Right atrium auricular region (tissue), 2 donors: Measurements from ENCODE around the gene EFR3B. TPM values are rescaled to one million over a fixed set of nuclear protein-coding genes. Genes with fewer than 3 reads are reported as not detected.

ENCODE experiments used
- DNase-seq: peaks from one replicate; pipeline ENCODE4 v3.0.0-alpha.2; 2019; ENCODE audit warnings: low spot score
- H3K27ac ChIP-seq, 2 donors: fragments of 200-600 bp; sonication (generic); 1 replicate in 1 of 2; 2 replicates in 1 of 2; pipeline ENCODE4 v1.5.1; 2016 to 2019
- H3K27me3 ChIP-seq, 2 donors: fragments of 200-600 bp; sonication (generic); one replicate each; pipeline versions ENCODE4 v1.5.1 to v1.6.0; 2017 to 2019
- H3K36me3 ChIP-seq: fragments of 200-600 bp; sonication (generic); one replicate; pipeline ENCODE4 v1.5.1; 2016
- H3K4me1 ChIP-seq, 2 donors: fragments of 200-600 bp; sonication (generic); one replicate each; pipeline versions ENCODE4 v1.5.1 to v1.6.0; 2017 to 2019
- H3K4me3 ChIP-seq, 2 donors: fragments of 200-600 bp; sonication (generic); 1 replicate in 1 of 2; 2 replicates in 1 of 2; pipeline ENCODE4 v1.5.1; 2017 to 2019; ENCODE audit warnings: mild to moderate bottlenecking in 1 of 2, moderate library complexity in 1 of 2
- H3K9me3 ChIP-seq, 2 donors: fragments of 200-600 bp; sonication (generic); one replicate each; pipeline ENCODE4 v1.5.1; 2019
- total RNA-seq, 2 donors: library from RNA; depleted of rRNA; stranded (reverse); fragments of >200 nt; gene quantifications; one replicate each; pipeline ENCODE4 v1.1.0, GENCODE V29; 2016
- TF ChIP-seq, protein P1 (sequence below), 2 donors: fragments of 200-600 bp; sonication (generic); IDR thresholded peaks; one replicate each; pipeline ENCODE4 v1.5.1; 2019; ENCODE audit warnings: antibody characterized with exemption in 2 of 2

EFR3B gene
- total RNA-seq, 2 donors from 2014 or later: 2.6 to 10.8 TPM

DNA sequence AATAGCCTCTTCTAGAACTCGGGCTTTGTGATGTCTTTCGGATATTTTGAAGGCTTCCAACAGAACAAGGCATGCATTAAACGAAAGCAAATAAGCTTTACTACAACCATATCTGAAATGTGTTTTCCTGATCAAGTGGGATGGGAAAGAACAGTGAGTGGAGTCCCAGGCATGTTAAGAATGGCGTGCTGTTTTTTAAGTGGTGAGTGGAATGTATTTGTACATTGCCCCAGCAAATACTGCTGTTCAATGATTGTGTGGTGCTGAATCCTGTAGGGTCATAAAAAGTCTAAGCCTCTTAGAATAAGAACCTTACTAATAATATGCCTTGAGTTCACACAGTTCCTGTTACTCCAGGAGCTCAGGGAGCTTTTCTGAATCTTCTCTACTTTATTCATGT lies 74.0 kb downstream of the EFR3B start:
- H3K36me3 ChIP-seq: no peaks in the 10 kb centered on the region
- no peaks in the 10 kb centered on the region for H3K9me3 ChIP-seq
- no peak overlapping the region for H3K4me3 ChIP-seq
- H3K4me1 ChIP-seq: no peaks in the 10 kb centered on the region
- no peak overlapping the region for H3K27ac ChIP-seq
- DNase-seq: no peak
- TF ChIP-seq, protein P1, sequence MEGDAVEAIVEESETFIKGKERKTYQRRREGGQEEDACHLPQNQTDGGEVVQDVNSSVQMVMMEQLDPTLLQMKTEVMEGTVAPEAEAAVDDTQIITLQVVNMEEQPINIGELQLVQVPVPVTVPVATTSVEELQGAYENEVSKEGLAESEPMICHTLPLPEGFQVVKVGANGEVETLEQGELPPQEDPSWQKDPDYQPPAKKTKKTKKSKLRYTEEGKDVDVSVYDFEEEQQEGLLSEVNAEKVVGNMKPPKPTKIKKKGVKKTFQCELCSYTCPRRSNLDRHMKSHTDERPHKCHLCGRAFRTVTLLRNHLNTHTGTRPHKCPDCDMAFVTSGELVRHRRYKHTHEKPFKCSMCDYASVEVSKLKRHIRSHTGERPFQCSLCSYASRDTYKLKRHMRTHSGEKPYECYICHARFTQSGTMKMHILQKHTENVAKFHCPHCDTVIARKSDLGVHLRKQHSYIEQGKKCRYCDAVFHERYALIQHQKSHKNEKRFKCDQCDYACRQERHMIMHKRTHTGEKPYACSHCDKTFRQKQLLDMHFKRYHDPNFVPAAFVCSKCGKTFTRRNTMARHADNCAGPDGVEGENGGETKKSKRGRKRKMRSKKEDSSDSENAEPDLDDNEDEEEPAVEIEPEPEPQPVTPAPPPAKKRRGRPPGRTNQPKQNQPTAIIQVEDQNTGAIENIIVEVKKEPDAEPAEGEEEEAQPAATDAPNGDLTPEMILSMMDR (IDR thresholded peaks at IDR 0.05): no peak
- H3K27me3 ChIP-seq: no peaks in the 10 kb centered on the region

DNA sequence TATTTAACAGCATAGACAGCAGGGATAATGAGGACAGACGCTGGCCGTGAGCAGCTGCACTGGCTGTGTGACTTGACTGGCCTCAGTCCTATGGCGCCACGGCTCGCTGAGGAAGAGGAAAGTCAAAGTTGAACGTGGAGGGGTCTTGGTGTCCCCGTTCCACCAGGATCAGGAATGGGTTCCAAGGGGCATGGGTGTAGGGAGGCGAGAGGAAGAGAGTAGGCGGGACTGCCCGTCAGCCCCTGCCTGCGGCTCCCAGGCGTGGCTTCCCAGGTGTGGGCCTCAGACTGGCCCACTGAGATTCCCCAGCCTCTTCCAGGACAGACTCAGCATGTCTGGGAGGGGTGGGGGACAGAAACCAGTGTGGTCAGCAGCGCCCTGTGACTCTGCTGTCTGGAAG lies 75.1 kb downstream of the EFR3B start:
- Histone ChIP-seq H3K9me3 (no peaks in the 10 kb centered on the region), H3K27me3 (no peaks in the 10 kb centered on the region), H3K36me3 (no peaks in the 10 kb centered on the region), H3K27ac (no peak overlapping the region), H3K4me1 (no peaks in the 10 kb centered on the region), H3K4me3 (no peak overlapping the region)
- TF ChIP-seq, protein P1 (IDR thresholded peaks at IDR 0.05): no peak
- no peak for DNase-seq

DNA sequence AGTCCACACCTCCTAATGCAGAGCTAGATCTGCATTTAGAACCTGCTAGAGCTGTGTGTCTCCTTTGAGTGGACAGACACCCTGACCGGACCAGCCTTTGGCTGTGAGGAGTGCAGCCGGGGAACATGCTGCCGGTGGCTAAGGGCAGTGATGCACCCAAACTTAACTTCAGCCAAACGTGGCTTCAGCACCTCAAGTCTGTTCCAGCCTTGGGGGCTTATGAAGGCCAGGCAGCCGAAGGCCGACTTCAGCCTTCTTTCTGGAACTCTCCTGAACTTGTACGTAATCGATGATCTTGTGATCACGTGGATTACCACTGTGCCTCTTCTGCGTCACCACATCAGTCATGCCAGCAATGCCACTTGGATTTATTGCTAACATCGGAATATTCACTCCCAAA lies 77.4 kb downstream of the EFR3B start:
- Histone ChIP-seq H3K27me3 (no peaks in the 10 kb centered on the region), H3K4me1 (no peaks in the 10 kb centered on the region), H3K4me3 (no peak overlapping the region), H3K27ac (no peak overlapping the region), H3K9me3 (no peaks in the 10 kb centered on the region), H3K36me3 (no peaks in the 10 kb centered on the region)
- DNase-seq: no peak
- TF ChIP-seq, protein P1 (IDR thresholded peaks at IDR 0.05): no peak

DNA sequence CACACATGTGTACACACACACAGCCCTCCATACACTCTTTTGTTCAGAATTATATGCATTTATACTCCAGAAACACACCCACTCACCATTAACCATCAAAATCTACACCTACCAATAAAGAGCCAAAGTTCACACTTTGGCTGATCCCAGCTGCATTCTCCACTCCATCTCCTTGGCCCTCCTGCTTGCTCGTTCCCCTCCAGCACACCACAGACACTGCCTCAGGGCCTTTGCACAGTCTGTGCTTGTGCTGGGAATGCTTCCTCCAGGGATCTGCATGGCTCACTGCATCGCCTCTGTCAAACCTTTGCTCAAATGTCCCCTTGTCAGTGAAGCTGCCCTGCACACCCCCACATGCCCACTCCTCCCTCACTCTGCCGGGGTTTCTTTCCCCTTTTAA lies 80.5 kb downstream of the EFR3B start:
- no peaks in the 10 kb centered on the region for H3K9me3 ChIP-seq
- no peak for DNase-seq
- no peak overlapping the region for H3K4me3 ChIP-seq
- H3K27me3 ChIP-seq: no peaks in the 10 kb centered on the region
- TF ChIP-seq, protein P1 (IDR thresholded peaks at IDR 0.05): no peak
- H3K27ac ChIP-seq: no peak overlapping the region
- no peaks in the 10 kb centered on the region for H3K4me1 ChIP-seq
- H3K36me3 ChIP-seq: no peaks in the 10 kb centered on the region

DNA sequence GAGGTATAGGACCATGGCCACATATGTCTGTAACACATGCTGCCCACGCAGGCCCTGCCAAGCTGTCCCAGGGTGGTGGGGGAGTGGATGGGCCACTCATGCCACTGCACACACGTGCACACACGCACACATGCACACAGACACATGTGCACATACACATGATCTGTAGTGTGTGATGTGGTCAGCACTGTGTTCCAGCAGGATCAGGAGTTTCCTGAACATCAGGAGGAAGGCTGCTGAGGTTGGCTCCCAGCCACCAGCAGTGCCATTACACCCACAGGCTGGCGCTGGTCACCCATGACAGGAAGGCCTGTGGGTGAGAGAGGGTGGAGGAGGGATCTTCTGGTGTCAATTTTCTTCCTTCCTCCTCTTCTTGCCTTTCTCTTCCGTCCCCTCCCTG lies 81.8 kb downstream of the EFR3B start:
- Histone ChIP-seq H3K9me3 (no peaks in the 10 kb centered on the region), H3K4me1 (no peaks in the 10 kb centered on the region), H3K27me3 (no peaks in the 10 kb centered on the region), H3K36me3 (no peaks in the 10 kb centered on the region), H3K27ac (no peak overlapping the region), H3K4me3 (no peak overlapping the region)
- DNase-seq: no peak
- TF ChIP-seq, protein P1 (IDR thresholded peaks at IDR 0.05): no peak

DNA sequence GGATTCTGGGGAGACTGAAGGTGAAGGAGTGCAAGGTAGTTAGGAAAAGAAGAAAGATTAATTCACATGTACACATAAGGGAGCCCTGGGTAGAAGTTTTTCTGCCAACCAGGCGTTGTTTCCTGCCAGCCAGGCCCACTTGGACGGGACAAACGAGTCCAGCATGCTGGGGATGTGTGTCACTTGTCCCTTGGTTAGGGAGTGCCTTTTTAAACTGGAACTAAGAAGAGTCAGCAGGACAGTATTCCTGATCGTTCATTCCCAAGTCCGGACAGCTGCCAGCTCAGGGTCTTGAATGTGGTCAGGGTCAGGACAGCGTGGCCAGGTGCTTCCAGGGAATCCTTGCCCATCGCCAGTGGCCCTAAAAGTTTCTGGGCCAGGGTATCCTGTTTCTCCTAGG lies 83.3 kb downstream of the EFR3B start:
- Histone ChIP-seq H3K27me3 (no peaks in the 10 kb centered on the region), H3K9me3 (no peaks in the 10 kb centered on the region), H3K4me3 (no peak overlapping the region), H3K36me3 (no peaks in the 10 kb centered on the region), H3K4me1 (no peaks in the 10 kb centered on the region), H3K27ac (no peak overlapping the region)
- TF ChIP-seq, protein P1 (IDR thresholded peaks at IDR 0.05): no peak
- no peak for DNase-seq
